GM12801 (cell line): ENCODE results near the gene HOXA5.

Source experiments
- CTCF ChIP-seq: IDR thresholded peaks from one replicate; pipeline ENCODE4 v1.5.1; 2011; ENCODE audit warnings: control low read depth; ENCODE audit not compliant: insufficient read length; ENCODE audit errors: extremely low read depth

Gene HOXA5

GRCh38 chr7:27179503-27180430 is 36.3 kb upstream of the HOXA5 start:
- no peak for TF ChIP-seq CTCF

GRCh38 chr7:27179030-27179429 is 35.5 kb upstream of the HOXA5 start:
- no peak for TF ChIP-seq CTCF

GRCh38 chr7:27178366-27178765 is 34.9 kb upstream of the HOXA5 start:
- no peak for TF ChIP-seq CTCF

DNA sequence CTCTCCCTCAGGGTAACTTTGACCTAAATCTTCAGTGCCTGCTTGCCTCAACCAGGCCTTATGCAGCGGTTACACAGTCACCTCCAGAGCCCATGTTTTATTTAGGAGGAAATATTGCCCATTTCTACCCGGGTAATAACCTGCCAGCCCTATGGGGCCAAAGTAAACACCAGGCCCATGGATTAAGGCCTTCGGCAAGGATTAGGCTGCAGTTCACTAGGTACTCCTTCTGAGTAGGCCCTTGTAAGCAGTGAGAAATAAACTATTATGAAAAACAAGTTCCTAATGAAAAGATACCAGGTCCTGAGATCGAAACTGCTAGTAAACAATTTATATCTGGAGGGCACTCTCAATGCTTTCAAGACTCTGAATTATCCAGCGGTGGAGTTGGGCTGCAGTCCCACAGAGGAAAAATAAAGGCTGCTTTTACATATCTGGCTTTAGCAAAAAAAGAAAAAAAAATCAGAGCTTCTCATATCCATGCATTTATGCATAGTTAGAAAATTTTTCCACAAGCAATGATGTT is 34.4 kb upstream of the HOXA5 start:
- no peak for TF ChIP-seq CTCF

GRCh38 chr7:27176962-27177794 is 33.7 kb upstream of the HOXA5 start:
- no peak for TF ChIP-seq CTCF

DNA sequence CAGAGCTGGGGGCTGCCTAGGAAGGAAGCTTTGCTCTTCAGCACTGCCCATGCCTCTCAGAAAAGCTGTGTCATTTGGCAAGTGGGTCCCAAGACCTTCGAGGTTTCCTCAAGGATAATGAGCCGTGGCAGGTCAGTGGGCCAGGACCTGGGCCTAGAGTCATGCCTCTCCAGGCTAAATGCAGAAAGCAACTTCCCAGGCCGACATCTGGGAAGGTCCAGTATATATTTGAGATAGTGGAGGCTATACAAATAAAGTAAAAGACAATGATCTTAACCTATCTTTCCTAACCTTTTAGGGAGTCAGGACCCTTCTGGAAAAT is 33.0 kb upstream of the HOXA5 start:
- no peak for TF ChIP-seq CTCF
